Fibroblast of the conjunctiva (primary cell): Measurements from ENCODE around the gene FBLIM1.

ENCODE experiments used
- DNase-seq: peaks from one replicate; pipeline ENCODE4 v3.0.0-alpha.2; 2010; ENCODE audit warnings: low read depth

FBLIM1 gene

DNA sequence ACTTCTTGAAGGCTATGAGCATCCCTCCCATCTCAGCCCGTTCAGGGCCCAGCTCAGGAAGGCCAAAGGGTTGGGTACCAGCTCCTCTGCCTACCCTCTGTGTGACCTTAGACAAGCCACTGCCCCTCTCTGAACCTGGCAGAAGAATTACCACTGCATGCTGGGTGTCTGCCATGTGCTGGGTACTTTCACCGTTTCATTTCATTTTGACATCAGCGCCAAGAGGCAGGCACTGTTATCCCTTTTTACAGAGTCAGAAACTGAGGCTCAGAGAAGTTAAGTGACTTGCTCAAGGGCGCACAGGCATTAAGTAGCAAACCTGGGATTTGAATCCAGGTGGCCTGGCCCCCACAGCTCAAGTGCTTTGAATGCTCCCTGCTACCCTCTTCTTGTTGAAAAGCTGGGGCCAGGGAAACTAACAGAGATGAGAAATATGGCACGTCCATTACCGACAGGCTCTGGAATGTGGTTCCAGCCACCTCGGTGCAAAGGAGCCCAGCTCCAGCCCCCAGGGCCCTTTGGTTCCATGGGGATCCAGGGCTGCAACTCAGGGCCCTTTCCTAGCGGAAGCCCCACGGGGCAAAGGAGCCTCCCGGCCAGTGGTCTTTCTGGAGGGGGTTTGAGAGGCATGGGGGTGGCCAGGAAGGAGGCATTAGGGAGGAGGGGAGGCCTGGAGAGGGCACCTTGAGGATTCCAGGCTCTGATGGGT, 9.8 kb upstream of the FBLIM1 start:
- DNase-seq, result no peak

DNA sequence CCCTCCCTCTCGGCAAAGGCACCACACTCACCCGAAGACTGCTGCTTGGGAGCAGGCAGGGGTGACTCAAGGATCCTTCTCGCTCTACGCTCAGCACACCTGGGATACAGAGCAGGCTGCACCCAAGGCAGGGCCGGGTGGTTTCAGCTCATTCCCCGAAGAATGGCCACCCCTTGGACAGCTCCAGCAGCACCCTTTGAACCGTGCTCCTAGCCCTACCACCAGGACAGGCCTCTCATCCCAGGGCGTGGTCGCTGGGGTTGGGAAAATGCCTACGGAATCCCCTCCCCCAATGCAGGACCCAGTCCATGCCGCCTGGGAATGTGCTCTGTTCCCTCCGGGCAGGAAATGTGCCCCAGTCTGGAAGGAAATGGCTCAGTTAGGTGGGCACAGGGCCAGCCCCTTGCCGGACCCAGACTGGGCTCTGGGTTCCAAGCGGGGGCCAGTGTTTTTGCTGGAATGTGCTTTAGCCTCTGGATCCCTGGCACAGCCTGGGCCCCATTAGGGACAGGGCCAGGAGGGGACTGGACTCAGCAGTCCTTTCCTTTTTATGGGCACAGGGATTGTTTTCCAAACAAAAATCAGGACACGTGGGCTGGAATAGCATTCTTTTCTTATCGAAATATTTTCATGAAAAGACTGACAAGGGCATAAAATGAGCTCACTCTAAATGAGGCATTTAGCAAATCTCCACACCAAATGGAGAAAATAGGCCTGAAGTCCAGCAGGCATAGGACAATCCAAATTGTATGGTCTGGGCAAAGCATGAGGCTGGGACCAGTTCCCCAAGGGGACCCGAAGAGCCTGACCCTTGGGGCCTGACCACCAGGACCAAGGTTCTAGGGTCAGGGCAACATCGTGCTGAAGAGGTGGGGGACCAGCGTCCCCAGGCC, 8.9 kb upstream of the FBLIM1 start:
- no peak for DNase-seq

DNA sequence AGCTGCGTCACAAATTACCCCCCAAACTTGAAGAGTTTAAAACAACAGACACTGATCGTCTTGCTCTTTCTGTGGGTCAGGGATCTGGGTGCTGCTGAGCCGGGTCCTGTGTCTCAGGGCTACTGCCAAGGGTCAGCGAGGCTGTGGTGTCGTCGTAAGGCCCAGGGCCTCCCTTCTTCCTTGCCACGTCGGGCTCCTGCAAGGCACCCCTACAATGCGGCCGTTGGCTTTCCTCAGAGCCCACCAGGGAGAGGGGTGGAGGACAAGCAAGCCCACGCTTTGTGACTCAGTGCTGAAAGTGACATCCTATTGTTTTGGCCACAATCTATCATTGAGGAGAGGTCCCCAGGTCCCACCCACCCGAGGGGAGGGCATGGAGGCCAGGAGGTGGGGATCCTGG, 7.7 kb upstream of the FBLIM1 start:
- DNase-seq, result no peak

DNA sequence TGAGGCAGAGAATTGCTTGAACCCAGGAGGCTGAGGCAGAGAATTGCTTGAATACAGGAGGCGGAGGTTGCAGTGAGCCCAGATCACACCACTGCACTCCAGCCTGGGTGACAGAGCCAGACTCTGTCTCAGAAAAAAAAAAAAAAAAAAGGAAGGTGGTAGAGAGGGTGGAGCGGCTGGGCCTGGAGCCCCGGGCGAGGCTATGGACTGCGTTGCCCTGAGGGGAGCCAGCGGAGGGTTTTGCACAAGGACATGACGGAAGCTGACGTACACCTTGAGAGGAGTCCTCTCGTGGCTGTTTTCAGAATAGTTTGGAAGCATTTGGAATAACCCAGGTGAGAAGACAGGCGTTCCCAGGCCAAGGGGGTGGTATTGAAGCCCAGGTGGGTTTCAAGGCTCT, 6.9 kb upstream of the FBLIM1 start:
- DNase-seq, result no peak

DNA sequence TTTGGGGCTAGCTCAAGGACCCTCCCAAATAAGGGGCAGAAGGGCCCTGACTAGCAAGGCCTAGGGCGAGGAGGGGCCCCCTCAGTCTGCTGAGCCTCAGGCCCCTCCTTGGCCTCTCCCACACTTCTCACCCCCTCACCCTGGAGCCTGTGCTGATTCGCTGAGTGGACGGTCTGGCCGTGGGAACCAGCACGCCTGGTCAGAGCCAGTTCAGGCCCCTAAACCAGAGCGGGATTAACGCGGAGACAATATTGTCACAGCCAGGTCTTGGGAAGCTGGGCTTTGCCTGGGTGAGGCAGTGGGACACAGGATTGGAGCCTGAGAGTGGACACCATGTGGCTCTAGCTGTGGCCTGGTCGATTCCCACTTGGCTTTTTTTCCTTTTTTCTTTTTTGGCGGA, 4.8 kb upstream of the FBLIM1 start:
- no peak for DNase-seq

DNA sequence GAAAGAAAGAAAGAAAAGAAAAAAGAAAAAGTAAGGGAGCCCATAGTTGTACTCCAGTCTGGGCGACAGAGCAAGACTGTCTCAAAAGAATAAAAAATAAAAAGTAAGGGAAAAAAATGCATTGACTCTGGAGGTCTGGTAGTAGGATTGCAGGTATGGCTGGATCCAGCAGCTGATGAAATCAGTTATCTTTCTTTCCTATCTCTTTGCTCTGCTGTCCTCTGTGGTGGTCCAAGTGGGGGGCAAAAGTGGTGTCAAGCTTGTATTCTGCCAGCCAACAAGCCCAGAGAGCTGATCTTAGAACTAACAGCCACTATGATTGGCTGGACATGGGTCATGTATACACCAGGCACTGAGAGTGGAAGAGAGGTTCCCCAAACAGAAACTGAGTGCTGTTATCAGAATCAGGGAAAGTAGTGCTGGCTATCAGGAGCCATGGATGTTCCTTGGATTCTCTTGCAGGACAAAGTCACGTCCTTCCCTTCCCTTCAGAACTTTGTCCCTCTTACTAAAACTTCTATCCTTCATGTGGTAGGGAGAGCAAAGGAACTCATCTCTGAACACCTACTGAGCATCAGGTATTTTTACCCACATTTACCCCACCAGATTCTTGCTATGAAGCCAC, 3.5 kb upstream of the FBLIM1 start:
- DNase-seq, result no peak

DNA sequence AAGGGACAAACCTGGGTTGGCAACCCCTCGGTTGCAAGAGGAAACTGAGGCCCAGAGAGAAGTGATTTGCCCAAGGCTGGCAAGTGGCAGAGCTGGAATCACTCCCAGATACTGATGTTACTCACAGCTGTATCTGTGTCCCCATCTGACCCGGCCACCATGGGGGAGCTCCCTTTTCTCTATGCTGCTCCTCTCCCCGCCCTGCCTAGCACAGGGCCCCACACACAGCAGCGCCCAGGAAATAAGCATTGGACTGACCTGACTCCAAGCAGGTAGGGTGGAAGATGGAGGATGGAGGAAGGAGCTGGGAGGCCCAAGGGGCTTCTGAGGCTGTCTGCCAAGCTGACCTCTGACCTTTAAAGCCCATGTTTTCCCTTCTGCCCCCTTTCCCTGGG, 3.0 kb upstream of the FBLIM1 start:
- no peak for DNase-seq

DNA sequence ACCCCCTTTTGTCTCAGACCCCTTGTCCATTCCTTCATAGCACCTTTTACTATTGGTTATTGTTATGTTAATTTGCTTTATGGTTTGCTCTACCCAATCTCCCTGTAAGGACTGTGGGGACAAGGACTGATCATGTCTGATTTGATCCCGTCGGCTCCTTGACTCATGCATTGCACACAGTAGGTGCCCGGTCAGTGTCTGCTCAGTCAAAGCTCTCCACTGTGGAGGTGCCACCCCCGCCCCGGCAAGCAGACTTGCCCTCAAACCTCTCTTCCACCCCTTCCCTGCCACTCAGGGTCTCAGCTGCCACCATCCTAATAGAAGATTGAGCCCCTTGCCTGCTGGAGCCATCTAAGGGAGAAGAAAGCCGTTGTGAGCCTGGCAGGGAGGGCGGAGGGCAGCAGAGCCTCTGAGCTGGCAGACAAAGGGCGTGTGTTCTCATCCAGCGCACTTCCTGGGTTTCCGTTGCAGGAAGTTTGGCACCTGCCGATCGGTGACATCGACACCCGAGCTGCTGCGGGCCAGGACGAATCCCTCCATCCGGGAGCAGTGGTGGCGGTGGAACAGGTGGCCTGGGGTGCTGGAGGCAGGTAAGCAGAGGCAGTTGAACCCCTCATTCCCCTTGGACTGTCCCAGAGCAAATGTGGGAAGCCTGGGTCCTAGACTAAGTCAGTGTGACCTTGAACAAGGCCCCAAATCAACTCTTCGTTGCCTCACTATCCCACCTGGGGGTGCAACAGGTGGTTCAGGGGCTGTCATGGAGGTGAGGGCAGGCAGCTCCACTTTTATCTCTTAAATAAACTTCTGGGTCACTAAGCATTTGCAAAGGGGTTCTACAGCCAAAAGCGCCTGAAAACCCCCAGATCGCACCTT, 2.2 kb upstream of the FBLIM1 start:
- DNase-seq, result no peak

DNA sequence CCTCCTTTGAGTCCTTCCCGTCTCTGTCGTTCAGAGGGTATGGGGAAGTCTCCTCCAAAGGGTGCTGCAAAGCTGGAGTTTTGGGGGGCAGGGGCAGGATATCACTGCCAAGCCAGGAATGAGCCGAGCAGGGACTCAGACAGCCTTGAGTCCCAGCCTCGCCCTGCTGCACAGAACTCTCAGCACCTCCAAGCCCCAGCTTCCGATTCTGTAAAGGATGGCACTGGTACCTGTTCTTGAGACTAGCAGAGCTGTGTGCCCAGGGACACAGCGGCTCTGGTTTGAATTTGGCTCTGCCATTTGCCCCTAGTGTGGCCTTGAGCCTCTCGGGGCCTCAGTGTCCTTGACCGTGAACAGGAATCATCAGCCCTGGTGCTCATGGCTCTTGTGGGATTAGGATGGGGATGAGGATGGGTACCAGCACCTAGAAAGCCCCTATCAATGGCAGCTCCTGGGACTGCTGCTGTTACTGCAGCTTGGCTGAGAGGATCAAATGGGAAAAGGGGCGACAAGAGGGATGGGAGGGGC, 1.5 kb upstream of the FBLIM1 start:
- DNase-seq, result no peak

DNA sequence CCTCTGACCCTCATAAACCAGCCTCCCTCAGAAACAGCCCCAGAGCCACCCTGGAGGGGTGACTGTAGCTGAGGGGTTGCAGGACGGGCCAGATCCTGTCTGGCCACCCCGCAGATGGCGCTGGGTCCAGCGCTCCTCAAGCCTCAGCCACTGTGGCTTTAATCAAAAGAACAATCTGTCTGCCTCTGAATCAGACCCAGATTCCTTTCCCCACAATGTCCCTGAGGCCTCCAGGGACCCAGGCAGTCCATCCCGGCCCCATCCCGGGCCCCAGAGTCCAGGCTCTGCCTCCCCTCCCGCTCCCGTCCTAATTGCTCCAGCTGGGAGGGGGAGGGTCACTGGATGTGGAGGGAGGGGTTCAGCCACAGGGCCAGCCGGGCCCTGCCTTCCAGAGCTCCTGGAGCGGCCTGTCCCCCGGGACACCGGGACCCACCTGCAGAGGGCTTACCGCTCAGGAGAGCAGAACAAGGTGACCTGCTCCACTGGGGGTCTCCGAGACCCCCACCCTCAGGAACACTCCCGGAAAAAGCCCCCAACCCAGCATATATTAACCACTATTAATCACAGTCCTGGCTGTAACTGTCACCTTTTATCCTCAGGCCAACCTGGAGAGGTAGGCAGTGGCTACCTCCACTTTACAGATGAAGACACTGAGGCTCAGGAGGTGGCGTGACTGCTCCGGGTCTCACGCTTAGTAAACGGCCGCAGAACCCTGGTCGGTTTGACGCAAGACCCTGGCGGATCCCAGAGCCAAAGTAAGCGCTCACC, 836 bp upstream of the FBLIM1 start:
- DNase-seq, result no peak

DNA sequence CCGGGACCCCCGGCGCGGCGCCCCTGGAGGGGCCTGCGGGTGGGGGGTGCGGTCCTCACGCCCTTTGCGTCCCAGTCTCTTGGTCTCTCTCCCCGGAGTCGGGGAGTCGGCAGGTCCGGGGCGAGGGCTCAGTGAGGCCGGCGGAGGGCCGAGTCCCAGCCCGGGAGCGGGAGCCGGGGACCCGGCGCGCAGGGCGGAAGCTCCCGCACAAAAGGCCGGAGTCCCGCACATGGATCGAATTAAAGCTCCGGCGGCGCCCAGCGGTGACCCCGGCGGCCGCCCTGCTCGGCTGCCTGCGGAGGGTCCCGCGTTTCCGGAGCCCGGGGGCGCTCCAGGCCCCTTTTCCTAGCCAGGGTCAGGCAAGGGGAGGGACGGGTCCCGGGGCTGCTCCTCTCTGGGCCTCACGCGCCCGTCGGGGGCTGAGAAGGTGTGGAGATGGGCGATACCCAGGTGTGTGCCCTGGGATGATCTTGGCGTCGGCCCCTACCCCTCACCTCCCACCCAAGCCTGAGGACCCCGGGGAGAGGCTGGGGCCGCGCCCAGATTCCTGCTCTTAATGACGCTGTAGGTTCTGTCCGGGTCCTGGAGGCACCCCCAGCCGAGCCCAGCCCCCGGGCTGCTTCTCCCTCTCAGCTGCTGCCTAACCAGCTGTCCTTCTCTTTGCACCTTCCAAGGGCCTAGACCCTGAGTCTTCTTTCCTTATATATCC, 512 bp downstream of the FBLIM1 start:
- no peak for DNase-seq

DNA sequence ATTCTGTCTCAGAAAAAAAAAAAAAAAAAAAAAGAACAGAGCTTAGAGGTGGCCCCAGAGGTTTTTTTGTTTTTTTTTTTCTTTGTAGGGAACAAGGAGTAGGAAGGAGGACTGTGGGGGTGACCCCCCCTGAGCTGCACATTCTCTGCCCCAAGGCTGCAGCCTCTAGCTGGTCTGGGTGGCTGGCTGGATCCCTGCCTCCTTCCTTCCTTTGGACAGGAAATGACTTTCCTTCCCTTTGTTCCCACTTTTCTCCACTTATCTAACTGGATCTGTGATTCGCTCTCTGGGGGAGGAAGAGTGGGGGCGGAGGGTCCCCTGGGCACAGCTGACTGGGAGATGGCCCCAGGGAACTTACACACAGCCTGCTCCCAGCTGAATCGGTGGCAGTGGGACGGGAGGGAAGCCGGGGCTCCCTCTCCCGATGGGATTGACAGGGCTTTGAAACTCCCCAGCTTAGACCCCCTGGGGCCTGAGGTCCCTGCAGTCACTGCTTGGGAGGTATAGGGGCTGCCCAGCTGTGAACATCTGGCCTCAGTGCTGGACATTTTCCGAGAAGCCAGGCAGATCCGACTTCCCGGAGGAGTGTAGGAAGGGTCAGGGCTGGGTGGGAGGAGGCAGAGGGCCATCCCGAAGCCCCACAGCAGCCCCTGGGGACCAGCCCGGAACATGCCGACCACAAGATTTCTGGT, 2.1 kb downstream of the FBLIM1 start:
- no peak for DNase-seq

DNA sequence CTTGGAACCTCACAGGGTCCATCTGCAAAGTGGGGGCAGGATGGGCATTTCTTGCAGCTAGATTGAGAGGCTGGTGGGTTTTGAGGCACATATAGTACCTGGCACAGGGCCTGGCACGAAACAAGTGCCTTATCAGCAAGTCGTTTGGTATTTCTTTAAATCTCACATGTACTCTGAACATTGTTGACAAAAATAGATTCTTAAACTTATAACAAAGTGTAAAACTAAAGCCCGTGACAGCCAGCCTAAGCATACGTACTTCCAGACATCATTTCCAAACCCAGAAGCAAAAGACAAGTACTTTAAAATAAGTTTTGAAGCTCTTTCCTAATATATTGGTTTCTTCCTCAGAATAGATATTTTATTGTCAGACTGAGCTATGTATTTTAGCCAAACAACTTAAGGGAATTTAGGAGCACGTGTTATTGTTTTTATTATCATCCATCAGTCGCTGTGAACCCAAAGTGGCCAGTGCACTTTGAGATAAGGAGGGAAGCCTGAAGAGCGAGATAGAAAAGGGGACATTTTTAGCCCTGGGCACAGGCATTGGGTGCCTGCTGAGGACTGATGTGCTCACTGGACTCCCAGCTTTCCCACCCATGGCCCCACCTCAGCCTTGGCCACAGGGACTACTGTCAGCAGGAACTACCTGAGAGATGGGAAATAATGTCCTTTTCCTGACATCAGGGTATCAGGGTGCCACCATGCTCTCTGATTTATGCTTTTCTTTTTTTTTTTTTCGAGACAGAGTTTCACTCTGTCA, 3.0 kb downstream of the FBLIM1 start:
- DNase-seq, result no peak

DNA sequence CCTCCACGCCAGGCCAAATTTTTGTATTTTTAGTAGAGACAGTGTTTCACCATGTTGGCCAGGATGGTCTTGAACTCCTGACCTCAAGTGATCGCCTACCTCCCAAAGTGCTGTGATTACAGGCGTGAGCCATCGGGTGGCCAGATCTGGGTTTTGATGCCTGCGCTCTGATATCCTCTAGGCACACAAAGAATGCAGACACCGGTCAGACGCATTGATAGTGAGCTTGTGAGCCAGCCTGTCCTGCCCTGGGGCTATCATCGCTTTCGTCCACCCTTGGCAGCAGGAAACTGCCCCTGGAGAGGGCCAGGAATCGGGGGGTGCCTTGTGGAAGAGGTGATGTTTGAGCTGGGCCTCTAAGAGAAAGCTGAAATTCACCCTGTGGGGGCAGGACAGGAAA, 4.0 kb downstream of the FBLIM1 start:
- no peak for DNase-seq

DNA sequence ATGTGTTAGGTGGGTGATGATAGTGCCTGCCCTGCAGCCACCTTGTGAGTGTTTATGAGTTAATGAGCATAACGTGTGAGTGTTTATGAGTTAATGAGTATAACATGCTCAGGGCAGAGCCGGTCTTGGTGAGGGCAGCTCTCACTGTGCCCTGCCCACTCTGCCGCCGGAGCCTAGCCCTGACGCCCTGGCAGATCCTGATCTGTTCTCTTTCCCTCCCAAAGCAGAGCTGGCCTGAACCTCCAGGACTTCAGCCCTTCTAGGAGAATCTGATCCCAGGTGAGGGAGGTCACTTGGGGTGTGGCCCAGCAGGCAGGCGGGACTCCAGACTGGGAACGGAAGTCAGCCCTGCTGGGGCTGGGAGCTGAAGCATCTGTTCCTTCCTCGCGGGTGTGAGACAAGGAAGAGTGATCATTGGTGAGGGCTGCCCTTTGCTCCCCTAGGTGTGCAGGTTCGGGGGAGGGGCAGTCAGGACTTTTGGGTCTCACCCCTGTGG, 5.7 kb downstream of the FBLIM1 start:
- DNase-seq, result no peak

DNA sequence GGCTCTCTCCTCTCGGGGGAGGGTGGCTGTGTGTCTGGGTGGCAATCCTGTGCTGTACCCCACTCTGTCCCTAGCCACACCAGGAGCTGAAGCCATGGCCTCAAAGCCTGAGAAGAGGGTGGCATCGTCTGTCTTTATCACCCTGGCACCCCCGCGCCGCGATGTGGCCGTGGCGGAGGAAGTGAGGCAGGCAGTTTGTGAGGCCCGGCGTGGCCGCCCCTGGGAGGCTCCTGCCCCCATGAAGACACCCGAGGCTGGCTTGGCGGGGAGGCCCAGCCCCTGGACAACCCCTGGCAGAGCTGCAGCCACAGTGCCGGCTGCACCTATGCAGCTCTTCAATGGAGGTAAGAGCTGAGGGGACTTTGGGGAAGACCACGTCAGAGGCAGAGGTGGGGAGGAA, 6.3 kb downstream of the FBLIM1 start:
- no peak for DNase-seq

DNA sequence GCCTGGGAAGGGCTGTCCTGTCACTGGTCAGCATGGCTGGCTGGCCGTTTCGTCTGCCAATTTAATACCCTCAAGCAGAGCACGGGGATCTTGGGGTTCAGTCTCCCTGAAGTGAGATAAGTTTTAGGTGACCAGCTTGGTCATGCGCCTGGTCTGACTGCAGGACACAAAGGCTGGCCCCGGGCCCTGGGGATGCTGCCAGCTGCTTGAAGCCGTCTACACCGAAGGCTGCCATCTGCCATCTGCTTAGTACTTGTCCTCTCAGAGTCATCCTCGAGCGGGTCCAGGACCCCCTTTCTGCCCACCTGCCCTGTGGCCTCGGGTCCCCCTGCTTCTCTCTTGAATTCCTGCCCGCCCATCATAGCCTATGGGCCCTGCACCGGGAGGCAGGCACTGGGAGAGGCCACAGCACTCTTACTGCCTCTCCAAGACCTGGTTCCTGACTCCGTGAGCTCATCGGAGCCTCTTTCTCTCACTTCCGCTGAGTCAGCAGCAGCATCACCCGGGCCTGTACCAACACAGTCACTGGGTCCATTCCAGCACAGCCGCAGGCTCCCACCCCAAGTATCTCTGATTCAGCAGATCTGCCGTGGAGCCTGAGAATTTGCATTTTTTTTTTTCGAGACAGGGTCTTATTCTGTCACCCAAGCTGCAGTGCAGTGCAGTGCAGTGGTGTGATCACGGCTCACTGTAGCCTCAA, 7.0 kb downstream of the FBLIM1 start:
- no peak for DNase-seq

DNA sequence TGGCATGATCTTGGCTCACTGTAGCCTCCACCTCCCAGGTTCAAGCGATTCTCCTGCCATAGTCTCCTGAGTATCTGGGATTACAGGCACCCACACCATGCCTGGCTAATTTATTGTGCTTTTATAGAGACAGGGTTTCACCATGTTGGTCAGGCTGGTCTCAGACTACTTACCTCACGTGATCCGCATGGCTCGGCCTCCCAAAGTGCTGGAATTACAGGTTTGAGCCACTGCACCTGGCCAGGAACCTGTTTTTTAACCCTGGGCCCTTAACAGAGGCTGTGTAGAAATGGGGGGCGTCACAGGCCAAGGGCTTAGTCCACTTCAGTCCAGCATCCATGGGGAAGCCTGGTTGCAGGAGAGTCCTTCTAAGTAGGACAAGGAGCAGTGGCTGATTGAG, 9.3 kb downstream of the FBLIM1 start:
- no peak for DNase-seq
